BE2C (cell line): ENCODE data around the gene WDR7.

ENCODE experiments used
- DNase-seq: peaks from one replicate; pipeline ENCODE4 v3.0.0-alpha.2; 2020
- H3K27me3 ChIP-seq: fragments of 250-450 bp; sonication (Bioruptor Pico); 2 replicates; pipeline ENCODE4 v1.5.1; 2020; ENCODE audit warnings: mild to moderate bottlenecking
- H3K36me3 ChIP-seq: fragments of 250-450 bp; sonication (Bioruptor Pico); 2 replicates; pipeline ENCODE4 v1.5.1; 2020; ENCODE audit warnings: mild to moderate bottlenecking
- H3K4me1 ChIP-seq: fragments of 250-450 bp; sonication (Bioruptor Pico); 2 replicates; pipeline ENCODE4 v1.5.1; 2020
- H3K4me3 ChIP-seq: 2 replicates; pipeline ENCODE4 v1.5.1; 2011; ENCODE audit warnings: low read depth, low read length
- H3K9me3 ChIP-seq: fragments of 250-450 bp; sonication (Bioruptor Pico); 2 replicates; pipeline ENCODE4 v1.5.1; 2020
- TF ChIP-seq, protein P1 (sequence below): IDR thresholded peaks from 2 replicates; pipeline ENCODE4 v1.5.1; 2012; ENCODE audit warnings: mild to moderate bottlenecking, low read depth, low read length

The WDR7 gene

DNA sequence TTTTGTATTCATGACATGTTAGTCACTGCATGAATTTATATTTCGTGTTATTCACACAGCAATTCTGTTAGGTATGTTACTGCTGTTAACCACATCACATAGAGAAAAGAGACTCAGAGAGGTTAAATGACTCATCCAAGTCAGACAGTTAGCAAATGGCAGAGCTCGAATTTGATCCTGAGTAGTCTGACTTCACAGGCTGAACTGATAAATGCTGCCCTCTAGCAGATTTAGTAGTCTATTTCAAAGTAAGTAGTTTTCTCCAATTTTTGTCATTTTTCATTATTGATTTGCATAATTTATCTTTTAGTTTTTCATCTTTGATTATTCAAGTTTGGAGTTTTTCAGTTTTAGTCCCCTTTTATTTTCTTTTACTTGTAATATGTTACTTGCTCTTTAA lies 58.3 kb downstream of the WDR7 start:
- Histone ChIP-seq H3K4me3 (no peak overlapping the region), H3K36me3 (no peaks in the 10 kb centered on the region), H3K9me3 (no peaks in the 10 kb centered on the region), H3K27me3 (no peaks in the 10 kb centered on the region), H3K4me1 (no peaks in the 10 kb centered on the region; the same call in 1 of the 2 replicates)
- TF ChIP-seq, protein P1, sequence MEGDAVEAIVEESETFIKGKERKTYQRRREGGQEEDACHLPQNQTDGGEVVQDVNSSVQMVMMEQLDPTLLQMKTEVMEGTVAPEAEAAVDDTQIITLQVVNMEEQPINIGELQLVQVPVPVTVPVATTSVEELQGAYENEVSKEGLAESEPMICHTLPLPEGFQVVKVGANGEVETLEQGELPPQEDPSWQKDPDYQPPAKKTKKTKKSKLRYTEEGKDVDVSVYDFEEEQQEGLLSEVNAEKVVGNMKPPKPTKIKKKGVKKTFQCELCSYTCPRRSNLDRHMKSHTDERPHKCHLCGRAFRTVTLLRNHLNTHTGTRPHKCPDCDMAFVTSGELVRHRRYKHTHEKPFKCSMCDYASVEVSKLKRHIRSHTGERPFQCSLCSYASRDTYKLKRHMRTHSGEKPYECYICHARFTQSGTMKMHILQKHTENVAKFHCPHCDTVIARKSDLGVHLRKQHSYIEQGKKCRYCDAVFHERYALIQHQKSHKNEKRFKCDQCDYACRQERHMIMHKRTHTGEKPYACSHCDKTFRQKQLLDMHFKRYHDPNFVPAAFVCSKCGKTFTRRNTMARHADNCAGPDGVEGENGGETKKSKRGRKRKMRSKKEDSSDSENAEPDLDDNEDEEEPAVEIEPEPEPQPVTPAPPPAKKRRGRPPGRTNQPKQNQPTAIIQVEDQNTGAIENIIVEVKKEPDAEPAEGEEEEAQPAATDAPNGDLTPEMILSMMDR = peak; percentile 24; the same call in 1 of the 2 replicates
- peak; percentile 18 for DNase-seq

DNA sequence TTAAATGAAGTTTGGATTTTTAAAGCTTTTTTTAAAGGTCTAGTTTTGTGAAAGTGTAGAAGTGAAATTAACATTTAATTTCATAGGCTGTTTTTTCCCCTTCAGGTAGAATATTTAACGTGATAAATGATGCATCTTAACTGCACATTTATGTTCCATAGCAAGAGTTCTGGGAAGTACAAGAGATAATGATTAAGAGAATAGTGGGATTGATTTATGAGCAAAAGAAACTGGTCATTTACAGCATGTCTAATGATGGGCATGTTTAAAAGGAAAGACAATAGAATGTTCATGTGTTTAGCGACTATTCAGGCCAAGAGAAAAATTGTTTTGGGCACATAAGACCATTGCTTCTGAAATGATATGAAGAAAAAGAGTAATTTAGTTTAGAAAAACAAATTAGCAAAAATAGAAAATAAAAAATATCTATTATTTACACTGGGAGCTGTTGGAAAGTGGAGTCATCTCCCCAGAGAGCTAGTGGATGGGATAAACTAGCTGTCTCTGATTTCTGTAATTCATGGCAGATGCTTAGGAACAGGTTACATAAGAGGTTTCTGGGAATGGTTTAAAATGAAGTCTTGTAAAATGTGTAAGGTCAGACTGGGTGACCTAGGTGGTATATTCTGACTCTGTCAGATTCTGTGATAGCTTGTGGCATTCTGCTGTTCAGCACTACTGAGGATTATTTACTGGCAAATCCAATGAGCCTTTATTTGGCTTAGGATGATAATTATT lies 60.7 kb downstream of the WDR7 start:
- no peak for DNase-seq
- no peaks in the 10 kb centered on the region; the same call in 1 of the 2 replicates for H3K4me1 ChIP-seq
- H3K36me3 ChIP-seq = no peaks in the 10 kb centered on the region
- H3K9me3 ChIP-seq = no peaks in the 10 kb centered on the region
- TF ChIP-seq, protein P1 = no peak
- H3K27me3 ChIP-seq = no peaks in the 10 kb centered on the region
- peak overlapping the region; percentile 21; the same call in 1 of the 2 replicates for H3K4me3 ChIP-seq

DNA sequence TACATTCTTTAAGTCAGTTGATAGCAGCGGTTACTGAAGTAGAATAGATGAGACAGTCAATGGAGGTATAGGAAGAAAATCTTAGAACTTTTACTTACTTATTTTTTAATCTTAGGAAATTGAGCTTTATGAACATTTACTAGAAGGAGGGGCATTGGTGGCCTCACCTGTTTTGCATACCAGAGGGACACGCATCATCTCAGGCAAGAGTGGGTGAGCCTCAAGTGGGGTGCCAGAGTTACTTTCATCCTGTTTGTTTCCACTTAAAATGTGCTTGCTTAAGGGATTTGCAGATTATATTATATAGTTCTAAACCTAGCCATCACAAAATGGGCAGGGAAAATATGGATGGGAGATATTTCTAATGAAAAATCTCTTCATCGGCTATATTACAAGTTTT lies 61.6 kb downstream of the WDR7 start:
- DNase-seq = no peak
- Histone ChIP-seq H3K4me3 (no peak overlapping the region), H3K4me1 (no peaks in the 10 kb centered on the region; the same call in 1 of the 2 replicates), H3K36me3 (no peaks in the 10 kb centered on the region), H3K27me3 (no peaks in the 10 kb centered on the region), H3K9me3 (no peaks in the 10 kb centered on the region)
- TF ChIP-seq, protein P1 = no peak

DNA sequence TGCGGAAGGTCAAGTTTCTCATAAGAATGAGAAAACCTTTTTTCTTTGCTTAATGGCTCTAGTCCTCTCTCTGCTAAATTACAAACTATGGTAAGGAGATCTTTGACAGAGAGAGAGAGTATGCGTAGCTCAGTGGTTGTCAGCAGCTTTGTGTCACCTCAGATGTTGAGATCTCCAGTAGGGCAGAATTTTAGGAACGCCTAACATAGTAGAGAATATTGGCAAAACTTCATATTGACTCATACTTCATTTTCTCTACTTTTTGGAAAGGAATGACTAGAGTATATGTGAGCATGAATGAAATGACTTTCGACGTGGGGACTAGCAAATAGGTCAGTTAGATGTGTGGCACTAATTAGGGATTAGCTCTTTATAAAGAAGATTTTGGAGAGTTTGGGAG lies 64.0 kb downstream of the WDR7 start:
- no peak for DNase-seq
- H3K27me3 ChIP-seq = no peaks in the 10 kb centered on the region
- no peaks in the 10 kb centered on the region for H3K36me3 ChIP-seq
- H3K4me3 ChIP-seq = no peak overlapping the region
- TF ChIP-seq, protein P1 = no peak
- H3K9me3 ChIP-seq = no peaks in the 10 kb centered on the region
- H3K4me1 ChIP-seq = no peaks in the 10 kb centered on the region; the same call in 1 of the 2 replicates

DNA sequence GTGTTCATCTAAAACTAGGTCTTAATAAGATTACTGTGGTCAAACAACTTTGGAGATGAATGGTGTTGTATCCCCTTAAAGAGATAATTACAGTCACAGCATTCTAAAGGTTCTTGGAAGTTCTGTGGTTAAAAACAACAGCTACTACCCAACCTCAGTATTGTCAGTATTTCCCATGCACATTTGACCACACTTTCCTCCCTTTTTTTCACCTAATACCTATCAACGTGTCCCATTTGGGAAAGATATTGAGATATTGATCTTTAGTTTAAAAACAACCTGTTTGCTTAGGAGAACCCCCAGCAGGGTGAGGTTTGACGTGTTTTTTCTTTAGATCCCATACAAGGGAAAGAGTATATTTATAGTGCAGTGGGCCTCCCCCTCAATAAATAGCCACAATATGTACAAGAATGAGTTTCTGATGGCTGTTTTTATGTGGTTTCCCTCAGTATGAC lies 65.6 kb downstream of the WDR7 start:
- no peak for DNase-seq
- Histone ChIP-seq H3K4me3 (no peak overlapping the region), H3K4me1 (no peaks in the 10 kb centered on the region; the same call in none of the 2 replicates), H3K27me3 (no peaks in the 10 kb centered on the region), H3K36me3 (no peaks in the 10 kb centered on the region), H3K9me3 (no peaks in the 10 kb centered on the region)
- TF ChIP-seq, protein P1 = no peak

DNA sequence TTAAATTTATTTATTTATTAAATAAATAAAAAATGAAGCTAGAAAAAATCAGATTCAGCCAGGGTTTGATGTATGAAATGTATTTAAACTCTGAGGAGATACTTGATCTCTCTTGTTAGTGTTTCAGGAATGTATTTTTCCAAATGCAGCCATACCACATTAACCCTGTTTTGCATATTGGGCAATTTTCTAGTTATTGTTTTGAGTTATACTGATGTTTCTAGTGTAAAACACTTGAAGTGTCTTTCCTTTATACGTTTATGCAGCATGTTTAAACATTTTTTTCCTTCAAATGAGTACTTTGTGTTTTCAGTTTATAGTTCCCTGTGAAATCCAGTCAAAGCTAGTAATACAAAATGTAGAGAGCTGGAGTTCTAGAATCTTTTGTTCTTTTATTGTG lies 69.9 kb downstream of the WDR7 start:
- DNase-seq = no peak
- Histone ChIP-seq H3K27me3 (no peaks in the 10 kb centered on the region), H3K4me1 (no peaks in the 10 kb centered on the region; the same call in 1 of the 2 replicates), H3K36me3 (no peaks in the 10 kb centered on the region), H3K9me3 (no peaks in the 10 kb centered on the region), H3K4me3 (no peak overlapping the region)
- TF ChIP-seq, protein P1 = no peak
